ENCODE data around the gene FAAP100.

DNA sequence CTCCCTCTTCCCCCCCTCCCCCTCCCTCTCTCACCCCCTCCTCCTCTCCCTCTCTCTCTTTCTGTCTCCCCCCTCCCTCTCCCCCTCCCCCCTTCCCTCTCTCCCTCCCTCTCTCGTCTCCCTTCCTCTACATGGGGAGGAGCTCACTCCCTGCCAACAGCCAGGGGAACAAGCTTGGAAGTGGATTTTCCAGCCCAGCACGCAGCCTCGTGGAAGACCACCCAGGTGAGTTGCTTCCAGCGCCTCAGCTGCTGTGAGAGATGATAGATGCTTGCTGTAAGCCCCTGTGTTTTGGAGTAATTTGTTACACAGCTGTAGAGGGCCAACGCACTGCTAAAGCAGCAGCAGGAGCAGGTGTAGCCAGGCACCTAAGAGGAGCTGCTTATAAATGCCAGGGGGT is 60.4 kb downstream of the FAAP100 start:
- TF ChIP-seq SP1 (CRISPR knock-in tag; conservative IDR thresholded peaks at IDR 0.05) (no peak), ELF4 (CRISPR knock-in tag; IDR thresholded peaks at IDR 0.05; ENCODE audit: low read depth) (no peak), CTCF (IDR thresholded peaks at IDR 0.05) (no peak), ZBTB21 (CRISPR knock-in tag; IDR thresholded peaks at IDR 0.05; ENCODE audit: borderline replicate concordance) (no peak)
- TF ChIP-seq, protein P1, sequence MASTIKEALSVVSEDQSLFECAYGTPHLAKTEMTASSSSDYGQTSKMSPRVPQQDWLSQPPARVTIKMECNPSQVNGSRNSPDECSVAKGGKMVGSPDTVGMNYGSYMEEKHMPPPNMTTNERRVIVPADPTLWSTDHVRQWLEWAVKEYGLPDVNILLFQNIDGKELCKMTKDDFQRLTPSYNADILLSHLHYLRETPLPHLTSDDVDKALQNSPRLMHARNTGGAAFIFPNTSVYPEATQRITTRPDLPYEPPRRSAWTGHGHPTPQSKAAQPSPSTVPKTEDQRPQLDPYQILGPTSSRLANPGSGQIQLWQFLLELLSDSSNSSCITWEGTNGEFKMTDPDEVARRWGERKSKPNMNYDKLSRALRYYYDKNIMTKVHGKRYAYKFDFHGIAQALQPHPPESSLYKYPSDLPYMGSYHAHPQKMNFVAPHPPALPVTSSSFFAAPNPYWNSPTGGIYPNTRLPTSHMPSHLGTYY (CRISPR knock-in tag; IDR thresholded peaks at IDR 0.05), result no peak
